CD4-positive, alpha-beta T cell (primary cell): ENCODE results near the gene SLC12A5. TPM values are rescaled to one million over a fixed set of nuclear protein-coding genes. Genes with fewer than 3 reads are reported as not detected.

Experiments
- ATAC-seq: fragments of 200-7000 bp; cut with Tn5 transposase; one replicate; pipeline ENCODE4 v1.10.0; 2022; ENCODE audit warnings: mild to moderate bottlenecking; ENCODE audit not compliant: poor library complexity
- CTCF ChIA-PET: fragments of 350-600 bp; sonication (Branson Sonifier 250); formaldehyde crosslinking; loops from one replicate; lab custom pipeline; 2021; ENCODE audit warnings: antibody characterized with exemption, inconsistent platforms; lab: Charles Lee
- POLR2A ChIA-PET: fragments of 350-600 bp; sonication (Branson Sonifier 250); formaldehyde crosslinking; loops from one replicate; lab custom pipeline; 2021; ENCODE audit warnings: antibody characterized with exemption, inconsistent platforms; lab: Charles Lee
- DNase-seq, 14 experiments: peaks; one replicate each; pipeline ENCODE4 v3.0.0-alpha.2; 2013 to 2020; ENCODE audit warnings: mixed read lengths in 2 of 14
- H3K27ac ChIP-seq, 2 donors: one replicate each; pipeline versions ENCODE4 v1.5.1 to v1.7.0; 2013; ENCODE audit warnings: low read length in 2 of 2, low read depth in 1 of 2, mild to moderate bottlenecking in 1 of 2
- H3K27me3 ChIP-seq, 2 experiments: 1 replicate in 1 of 2; 2 replicates in 1 of 2; pipeline versions ENCODE4 v1.6.1 to v1.7.0; 2013; ENCODE audit warnings: low read length in 2 of 2, control low read depth in 1 of 2, mild to moderate bottlenecking in 1 of 2, moderate library complexity in 1 of 2; ENCODE audit not compliant: insufficient read depth in 2 of 2, control insufficient read depth in 1 of 2
- H3K36me3 ChIP-seq: one replicate; pipeline ENCODE4 v1.6.1; 2013; ENCODE audit warnings: low read length, control low read depth; ENCODE audit not compliant: insufficient read depth
- H3K4me1 ChIP-seq: one replicate; pipeline ENCODE4 v1.6.1; 2013; ENCODE audit warnings: low read length, control low read depth; ENCODE audit not compliant: insufficient read depth
- H3K4me3 ChIP-seq: one replicate; pipeline ENCODE4 v1.5.1; 2013; ENCODE audit warnings: mild to moderate bottlenecking, low read length, moderate library complexity
- H3K9me3 ChIP-seq, 2 experiments: 1 replicate in 1 of 2; 2 replicates in 1 of 2; pipeline versions ENCODE4 v1.6.1 to v1.7.0; 2013; ENCODE audit warnings: low read length in 2 of 2, mild to moderate bottlenecking in 2 of 2, control low read depth in 1 of 2, moderate library complexity in 1 of 2; ENCODE audit not compliant: control insufficient read depth in 1 of 2, insufficient read depth in 1 of 2
- H3K27ac Mint-ChIP-seq: one replicate; pipeline ENCODE4 v1.8.0; 2020; ENCODE audit warnings: mixed read lengths
- H3K27me3 Mint-ChIP-seq: one replicate; pipeline ENCODE4 v1.8.0; 2021; ENCODE audit warnings: mixed read lengths
- H3K36me3 Mint-ChIP-seq: one replicate; pipeline ENCODE4 v1.8.0; 2021; ENCODE audit warnings: low read depth, mixed read lengths
- H3K4me1 Mint-ChIP-seq: one replicate; pipeline ENCODE4 v1.8.0; 2021; ENCODE audit warnings: low read depth, mixed read lengths
- H3K4me3 Mint-ChIP-seq: one replicate; pipeline ENCODE4 v1.8.0; 2020; ENCODE audit warnings: mild to moderate bottlenecking, mixed read lengths
- H3K9me3 Mint-ChIP-seq: one replicate; pipeline ENCODE4 v1.8.0; 2020; ENCODE audit warnings: mixed read lengths
- intact Hi-C, 2 experiments: fragments of 100-400 bp; cut with DNase I in 1 of 2; cut with micrococcal nuclease in 1 of 2; formaldehyde crosslinking; loops; one replicate each; pipeline versions ENCODE4 v1.15.1 to v1.9.0; 2023 to 2025; cut with DNase I, micrococcal nuclease
- total RNA-seq, 174 experiments: library from RNA in 2 of 174; stranded (reverse) in 2 of 174; gene quantifications; one replicate each; pipeline ENCODE4 v1.2.3 and lab custom pipeline; 2021 to 2026
- TF ChIP-seq, protein P1 (sequence below): fragments of 200-600 bp; IDR thresholded peaks from one replicate; pipeline ENCODE4 v1.8.0; 2022; ENCODE audit warnings: antibody characterized with exemption, mild to moderate bottlenecking

The SLC12A5 gene
- total RNA-seq, 2 experiments from 2014 or later, result 1.3 to 2.4 TPM

DNA sequence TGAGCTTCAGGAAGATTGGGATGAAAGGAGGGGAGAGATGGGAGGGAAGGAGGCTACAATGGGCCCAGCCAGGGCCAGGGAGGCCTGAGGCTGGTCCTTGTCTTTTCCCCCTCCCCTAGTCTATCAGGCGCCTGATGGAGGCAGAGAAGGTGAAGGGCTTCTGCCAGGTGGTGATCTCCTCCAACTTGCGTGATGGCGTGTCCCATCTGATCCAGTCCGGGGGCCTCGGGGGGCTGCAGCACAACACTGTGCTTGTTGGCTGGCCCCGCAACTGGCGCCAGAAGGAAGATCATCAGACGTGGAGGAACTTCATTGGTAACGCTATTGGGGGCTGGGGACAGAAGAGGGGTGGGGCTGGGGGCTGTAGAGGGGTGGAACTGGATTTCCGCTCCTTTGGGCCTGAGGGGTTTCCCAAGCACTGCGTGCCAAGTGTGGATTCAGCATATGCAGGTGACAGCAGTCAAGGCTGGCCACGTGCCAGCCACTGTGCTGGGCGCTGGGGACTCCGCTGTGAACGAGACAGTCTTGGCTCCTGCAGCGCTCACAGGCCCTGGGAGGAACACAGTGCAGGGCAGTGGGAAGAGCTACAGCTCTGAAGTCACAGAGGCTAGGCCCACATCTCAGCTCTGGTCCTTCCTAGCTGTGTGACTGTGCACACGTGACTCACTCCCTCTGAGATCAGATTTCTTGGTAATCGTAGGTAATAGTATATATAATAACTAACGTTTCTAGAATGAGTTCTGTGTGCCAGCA lies 22.7 kb downstream of the SLC12A5 start:
- no peaks in the 10 kb centered on the region for H3K36me3 Mint-ChIP-seq
- Histone ChIP-seq H3K27me3 (peaks cover under 1 to 9% of the 10 kb centered on the region in 2 experiments), H3K27ac (no peak overlapping the region), H3K36me3 (no peaks in the 10 kb centered on the region), H3K4me1 (no peaks in the 10 kb centered on the region), H3K9me3 (peaks cover 0 to 8% of the 10 kb centered on the region in 2 experiments), H3K4me3 (no peak overlapping the region)
- ChIA-PET CTCF (no interaction called here), POLR2A (no interaction called here)
- TF ChIP-seq, protein P1, sequence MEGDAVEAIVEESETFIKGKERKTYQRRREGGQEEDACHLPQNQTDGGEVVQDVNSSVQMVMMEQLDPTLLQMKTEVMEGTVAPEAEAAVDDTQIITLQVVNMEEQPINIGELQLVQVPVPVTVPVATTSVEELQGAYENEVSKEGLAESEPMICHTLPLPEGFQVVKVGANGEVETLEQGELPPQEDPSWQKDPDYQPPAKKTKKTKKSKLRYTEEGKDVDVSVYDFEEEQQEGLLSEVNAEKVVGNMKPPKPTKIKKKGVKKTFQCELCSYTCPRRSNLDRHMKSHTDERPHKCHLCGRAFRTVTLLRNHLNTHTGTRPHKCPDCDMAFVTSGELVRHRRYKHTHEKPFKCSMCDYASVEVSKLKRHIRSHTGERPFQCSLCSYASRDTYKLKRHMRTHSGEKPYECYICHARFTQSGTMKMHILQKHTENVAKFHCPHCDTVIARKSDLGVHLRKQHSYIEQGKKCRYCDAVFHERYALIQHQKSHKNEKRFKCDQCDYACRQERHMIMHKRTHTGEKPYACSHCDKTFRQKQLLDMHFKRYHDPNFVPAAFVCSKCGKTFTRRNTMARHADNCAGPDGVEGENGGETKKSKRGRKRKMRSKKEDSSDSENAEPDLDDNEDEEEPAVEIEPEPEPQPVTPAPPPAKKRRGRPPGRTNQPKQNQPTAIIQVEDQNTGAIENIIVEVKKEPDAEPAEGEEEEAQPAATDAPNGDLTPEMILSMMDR, result no peak
- peaks cover 27% of the 10 kb centered on the region for H3K27me3 Mint-ChIP-seq
- no peaks in the 10 kb centered on the region for H3K9me3 Mint-ChIP-seq
- H3K4me3 Mint-ChIP-seq, result no peak overlapping the region
- DNase-seq (no peak), ATAC-seq (no peak)
- H3K4me1 Mint-ChIP-seq, result no peaks in the 10 kb centered on the region
- intact Hi-C loops, result no loop called here
- no peak overlapping the region for H3K27ac Mint-ChIP-seq

DNA sequence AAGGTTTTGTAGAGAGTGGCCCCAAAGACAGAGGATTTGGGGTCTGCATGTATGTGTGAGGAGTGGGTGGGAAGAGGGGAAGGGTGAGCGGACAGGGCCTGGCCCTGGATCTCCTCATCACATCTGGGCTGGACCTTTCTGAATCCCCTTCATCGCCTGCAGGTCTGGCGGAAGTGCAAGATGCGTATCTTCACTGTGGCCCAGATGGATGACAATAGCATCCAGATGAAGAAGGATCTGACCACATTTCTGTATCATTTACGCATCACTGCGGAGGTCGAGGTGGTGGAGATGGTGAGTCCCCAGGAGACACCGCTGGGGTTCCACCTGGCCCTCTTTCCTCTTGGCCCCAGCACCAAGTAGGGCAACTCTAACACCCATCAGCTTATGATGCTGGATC lies 24.4 kb downstream of the SLC12A5 start:
- ChIA-PET POLR2A (no interaction called here), CTCF (no interaction called here)
- Histone ChIP-seq H3K27me3 (peaks cover 7 to 10% of the 10 kb centered on the region in 2 experiments), H3K27ac (no peak overlapping the region), H3K36me3 (no peaks in the 10 kb centered on the region), H3K9me3 (peaks cover 0 to 19% of the 10 kb centered on the region in 2 experiments), H3K4me1 (peaks cover 5% of the 10 kb centered on the region), H3K4me3 (no peak overlapping the region)
- Mint-ChIP-seq H3K4me1 (no peaks in the 10 kb centered on the region), H3K27me3 (peaks cover 23% of the 10 kb centered on the region), H3K4me3 (no peak overlapping the region), H3K27ac (no peak overlapping the region), H3K9me3 (no peaks in the 10 kb centered on the region), H3K36me3 (no peaks in the 10 kb centered on the region)
- DNase-seq (no peak), ATAC-seq (no peak)
- TF ChIP-seq, protein P1, result no peak
- intact Hi-C loops, result no loop called here

DNA sequence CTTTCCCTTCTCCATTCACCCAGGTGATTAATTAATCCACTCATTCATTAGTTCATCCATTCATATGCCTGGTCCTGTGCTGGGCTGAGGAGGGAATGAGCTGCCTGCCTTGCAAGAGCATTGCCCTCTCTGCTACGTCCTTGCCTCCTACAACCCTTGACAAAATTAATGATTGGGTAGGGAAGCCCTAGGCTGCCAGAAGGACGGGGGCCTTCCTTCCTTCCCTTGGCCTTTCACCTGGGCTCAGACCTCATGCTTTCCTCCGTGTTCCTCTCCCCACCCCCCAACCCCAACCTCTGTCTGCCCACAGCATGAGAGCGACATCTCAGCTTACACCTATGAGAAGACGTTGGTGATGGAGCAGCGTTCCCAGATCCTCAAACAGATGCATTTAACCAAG lies 25.6 kb downstream of the SLC12A5 start:
- intact Hi-C loops, result no loop called here
- Histone ChIP-seq H3K4me3 (no peak overlapping the region), H3K27me3 (peaks cover 16 to 19% of the 10 kb centered on the region in 2 experiments), H3K4me1 (peaks cover 15% of the 10 kb centered on the region), H3K9me3 (peaks cover 0 to 28% of the 10 kb centered on the region in 2 experiments), H3K36me3 (no peaks in the 10 kb centered on the region), H3K27ac (no peak overlapping the region)
- Mint-ChIP-seq H3K9me3 (no peaks in the 10 kb centered on the region), H3K36me3 (peaks cover 2% of the 10 kb centered on the region), H3K27ac (no peak overlapping the region), H3K4me1 (peaks cover 10% of the 10 kb centered on the region), H3K4me3 (no peak overlapping the region), H3K27me3 (peaks cover 33% of the 10 kb centered on the region)
- ChIA-PET POLR2A (no interaction called here), CTCF (no interaction called here)
- TF ChIP-seq, protein P1, result no peak
- ATAC-seq (no peak), DNase-seq (no peak)
